Activated T-helper 9 cell treated with anti-CD3 and anti-CD28 coated beads, Interleukin-2, amount 50 U/mL, for 16 hours (primary cell): Measurements from ENCODE around the gene PSMD12.
"Not testable (repeated sequence)": the region's sequence is repeated elsewhere in the genome, so short reads cannot be mapped to it uniquely, and the experiment has no call there.

Experiments used
- DNase-seq: peaks from one replicate; pipeline ENCODE4 v3.0.0-alpha.2; 2020; ENCODE audit warnings: low read depth

The PSMD12 gene

GRCh38 chr17:67305446-67306235 is 60.7 kb downstream of the PSMD12 start:
- DNase-seq: not testable (repeated sequence)

- no peak for DNase-seq
These were observed 68.9 kb downstream of the PSMD12 start for GRCh38 chr17:67297454-67297960.

- no peak for DNase-seq
These were observed 71.8 kb downstream of the PSMD12 start for GRCh38 chr17:67294451-67295199.

- DNase-seq: peak; percentile 43
These were observed 72.8 kb downstream of the PSMD12 start for GRCh38 chr17:67293251-67294203.

- no peak for DNase-seq
These were observed 75.6 kb downstream of the PSMD12 start for GRCh38 chr17:67290711-67291291.

GRCh38 chr17:67290244-67290643 is 76.1 kb downstream of the PSMD12 start:
- no peak for DNase-seq

- no peak for DNase-seq
These were observed 77.0 kb downstream of the PSMD12 start for GRCh38 chr17:67289181-67289876.
